Subcutaneous adipose tissue (tissue), 4 donors: ENCODE results near the gene SNX10. TPM values are rescaled to one million over a fixed set of nuclear protein-coding genes. Genes with fewer than 3 reads are reported as not detected.

ENCODE experiments used
- total RNA-seq, 4 donors: library from RNA; depleted of rRNA; stranded (reverse); fragments of >200 nt; gene quantifications; one replicate each; pipeline ENCODE4 v1.1.0, GENCODE V29; 2016
- TF ChIP-seq, protein P1 (sequence below): fragments of 450-650 bp; IDR thresholded peaks from one replicate; pipeline ENCODE4 v1.5.1; 2016; ENCODE audit warnings: low read depth, mild to moderate bottlenecking, control low read depth, antibody characterized with exemption, moderate library complexity

SNX10 gene
- total RNA-seq, 4 donors from 2014 or later = 23.9 to 150 (median 68.6) TPM

DNA sequence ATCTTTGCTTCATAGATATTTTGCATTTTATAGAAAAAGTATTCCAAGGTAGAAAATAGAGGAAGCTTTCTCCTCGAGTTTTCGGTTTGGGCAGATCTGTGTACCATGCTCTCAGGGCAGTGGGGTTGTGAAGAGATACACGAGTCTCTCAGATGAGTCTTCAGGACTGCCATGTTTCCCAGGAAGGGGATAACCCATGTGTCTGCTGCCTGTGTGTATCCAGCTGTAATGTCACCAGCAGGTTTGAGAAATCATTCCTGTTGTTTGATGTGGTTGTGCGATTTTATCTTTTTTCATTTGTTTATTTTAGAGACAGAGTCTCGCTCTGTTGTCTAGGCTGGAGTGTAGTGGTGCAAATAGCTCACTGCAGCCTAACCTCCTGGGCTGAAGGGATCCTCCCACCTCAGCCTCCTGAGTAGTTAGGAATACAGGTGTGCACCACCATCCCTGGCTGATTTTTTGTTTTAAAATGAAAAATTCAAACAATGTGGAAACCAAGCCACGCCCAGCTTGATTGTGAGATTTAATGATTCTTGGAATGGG lies 48.9 kb downstream of the SNX10 start:
- TF ChIP-seq, protein P1, sequence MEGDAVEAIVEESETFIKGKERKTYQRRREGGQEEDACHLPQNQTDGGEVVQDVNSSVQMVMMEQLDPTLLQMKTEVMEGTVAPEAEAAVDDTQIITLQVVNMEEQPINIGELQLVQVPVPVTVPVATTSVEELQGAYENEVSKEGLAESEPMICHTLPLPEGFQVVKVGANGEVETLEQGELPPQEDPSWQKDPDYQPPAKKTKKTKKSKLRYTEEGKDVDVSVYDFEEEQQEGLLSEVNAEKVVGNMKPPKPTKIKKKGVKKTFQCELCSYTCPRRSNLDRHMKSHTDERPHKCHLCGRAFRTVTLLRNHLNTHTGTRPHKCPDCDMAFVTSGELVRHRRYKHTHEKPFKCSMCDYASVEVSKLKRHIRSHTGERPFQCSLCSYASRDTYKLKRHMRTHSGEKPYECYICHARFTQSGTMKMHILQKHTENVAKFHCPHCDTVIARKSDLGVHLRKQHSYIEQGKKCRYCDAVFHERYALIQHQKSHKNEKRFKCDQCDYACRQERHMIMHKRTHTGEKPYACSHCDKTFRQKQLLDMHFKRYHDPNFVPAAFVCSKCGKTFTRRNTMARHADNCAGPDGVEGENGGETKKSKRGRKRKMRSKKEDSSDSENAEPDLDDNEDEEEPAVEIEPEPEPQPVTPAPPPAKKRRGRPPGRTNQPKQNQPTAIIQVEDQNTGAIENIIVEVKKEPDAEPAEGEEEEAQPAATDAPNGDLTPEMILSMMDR = no peak

GRCh38 chr7:26343320-26343832 lies 51.7 kb downstream of the SNX10 start:
- TF ChIP-seq, protein P1 = no peak

DNA sequence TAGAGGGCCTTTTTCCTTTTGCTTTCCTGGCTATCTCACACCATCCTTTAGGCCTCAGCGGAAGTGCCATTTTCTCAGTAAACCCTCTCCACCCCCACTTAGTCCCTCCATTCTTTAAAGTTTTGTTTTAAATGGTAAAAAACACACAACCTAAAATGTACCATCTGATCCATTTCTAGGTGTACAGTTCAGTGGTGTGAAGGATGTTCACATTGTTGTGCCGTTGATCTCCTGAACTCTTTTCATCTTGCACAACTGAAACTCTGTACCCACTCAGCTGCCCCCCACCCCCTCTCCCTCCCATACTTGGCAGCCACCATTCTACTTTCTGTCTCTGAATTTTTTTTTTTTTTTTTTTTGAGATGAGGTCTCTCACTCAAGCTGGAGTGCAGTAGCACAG lies 52.2 kb downstream of the SNX10 start:
- TF ChIP-seq, protein P1 = no peak

GRCh38 chr7:26345202-26345601 lies 53.5 kb downstream of the SNX10 start:
- TF ChIP-seq, protein P1 = no peak

- TF ChIP-seq, protein P1 = no peak
Measured at GRCh38 chr7:26345837-26346236, 54.2 kb downstream of the SNX10 start.

GRCh38 chr7:26346611-26347203 lies 55.0 kb downstream of the SNX10 start:
- TF ChIP-seq, protein P1 = no peak

- TF ChIP-seq, protein P1 = no peak
Measured at GRCh38 chr7:26348234-26348851, 56.7 kb downstream of the SNX10 start.
